ENCODE measurements around the gene LHX2.

- no peak for TF ChIP-seq CTCF (IDR thresholded peaks at IDR 0.05; ENCODE audit: low read length)
- TF ChIP-seq EZH2 (optimal IDR thresholded peaks at IDR 0.05; ENCODE audit: low read depth, low read length): no peak
- TF ChIP-seq EZH2phosphoT487 (IDR thresholded peaks at IDR 0.05; ENCODE audit: low read length): no peak
These were observed 11.9 kb upstream of the LHX2 start for GRCh38 chr9:123999661-124000060.
